NCI-H1048 (cell line): ENCODE results near the gene PGRMC2.
A peak's percentile ranks its signal among the peaks of the same experiment; 100 is the strongest.

Source experiments
- DNase-seq: peaks from one replicate; lab custom pipeline; 2025; lab: John Stamatoyannopoulos, UW

PGRMC2 gene, protein sequence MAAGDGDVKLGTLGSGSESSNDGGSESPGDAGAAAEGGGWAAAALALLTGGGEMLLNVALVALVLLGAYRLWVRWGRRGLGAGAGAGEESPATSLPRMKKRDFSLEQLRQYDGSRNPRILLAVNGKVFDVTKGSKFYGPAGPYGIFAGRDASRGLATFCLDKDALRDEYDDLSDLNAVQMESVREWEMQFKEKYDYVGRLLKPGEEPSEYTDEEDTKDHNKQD

DNA sequence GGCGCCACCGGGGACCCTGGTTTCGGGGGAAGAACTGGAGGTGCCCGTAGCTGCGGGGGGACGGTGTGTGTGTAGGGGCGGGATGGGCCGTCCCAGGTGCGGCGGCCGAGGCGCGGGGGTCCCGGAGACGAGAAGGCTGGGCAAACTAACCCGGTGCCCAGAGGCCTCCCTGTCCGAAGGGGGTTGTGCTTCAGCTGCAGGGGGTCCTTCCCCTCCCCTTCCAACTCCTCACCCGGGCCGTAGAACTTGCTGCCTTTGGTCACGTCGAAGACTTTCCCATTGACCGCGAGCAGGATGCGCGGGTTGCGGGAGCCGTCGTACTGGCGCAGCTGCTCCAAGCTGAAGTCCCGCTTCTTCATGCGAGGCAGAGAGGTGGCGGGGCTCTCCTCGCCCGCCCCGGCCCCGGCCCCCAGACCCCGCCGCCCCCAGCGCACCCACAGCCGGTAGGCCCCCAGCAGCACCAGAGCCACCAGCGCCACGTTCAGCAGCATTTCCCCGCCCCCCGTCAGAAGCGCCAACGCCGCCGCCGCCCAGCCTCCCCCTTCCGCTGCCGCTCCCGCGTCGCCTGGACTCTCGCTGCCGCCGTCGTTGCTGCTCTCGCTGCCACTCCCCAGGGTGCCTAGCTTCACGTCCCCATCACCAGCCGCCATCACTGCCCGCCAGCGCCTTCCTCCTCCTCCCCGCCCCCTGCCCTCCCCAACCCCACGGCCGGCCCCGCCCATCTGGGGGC lies at the start of gene PGRMC2:
TSS of gene PGRMC2 (minus strand) at position 673 of the 730 bp plus-strand sequence. CDS start at position 650, 23 bp downstream.
- no peak for DNase-seq

DNA sequence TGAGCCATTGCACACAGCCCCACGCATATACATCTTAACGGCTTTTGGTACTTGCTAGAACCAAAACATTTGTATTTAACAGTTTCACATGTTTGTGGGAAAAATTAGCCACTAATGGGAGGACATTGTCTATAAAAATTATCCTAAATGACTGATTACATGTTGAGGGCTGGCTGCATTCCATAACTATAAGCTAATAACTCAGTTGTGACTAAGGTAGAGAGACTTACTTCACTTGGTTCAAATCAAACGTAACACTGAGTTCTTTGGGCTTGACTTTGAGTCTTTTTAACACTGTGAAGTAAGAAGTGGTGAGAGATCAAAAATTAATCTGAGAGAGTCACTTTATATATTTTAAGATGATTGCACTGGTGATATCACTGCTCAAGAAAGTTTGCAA lies 47.9 kb upstream of the PGRMC2 start:
- no peak for DNase-seq

DNA sequence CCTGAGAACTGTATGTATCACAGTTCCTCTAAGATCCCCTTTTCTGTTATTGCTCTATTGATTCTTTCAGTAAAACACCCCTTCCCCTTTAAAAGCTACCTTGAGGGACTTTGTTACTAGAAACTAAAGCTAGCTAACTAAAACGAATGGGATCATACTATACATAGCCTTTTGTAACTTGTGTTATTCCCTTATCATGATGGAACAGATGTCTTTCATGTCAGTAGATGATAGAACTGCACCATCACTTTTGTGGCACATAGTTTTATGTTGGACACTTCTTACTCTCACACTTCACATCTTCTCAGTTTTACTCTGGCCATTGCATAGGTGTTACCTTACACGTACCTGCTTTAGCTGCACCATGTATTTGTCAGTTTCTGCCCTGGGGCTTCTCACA lies 46.6 kb upstream of the PGRMC2 start:
- no peak for DNase-seq

DNA sequence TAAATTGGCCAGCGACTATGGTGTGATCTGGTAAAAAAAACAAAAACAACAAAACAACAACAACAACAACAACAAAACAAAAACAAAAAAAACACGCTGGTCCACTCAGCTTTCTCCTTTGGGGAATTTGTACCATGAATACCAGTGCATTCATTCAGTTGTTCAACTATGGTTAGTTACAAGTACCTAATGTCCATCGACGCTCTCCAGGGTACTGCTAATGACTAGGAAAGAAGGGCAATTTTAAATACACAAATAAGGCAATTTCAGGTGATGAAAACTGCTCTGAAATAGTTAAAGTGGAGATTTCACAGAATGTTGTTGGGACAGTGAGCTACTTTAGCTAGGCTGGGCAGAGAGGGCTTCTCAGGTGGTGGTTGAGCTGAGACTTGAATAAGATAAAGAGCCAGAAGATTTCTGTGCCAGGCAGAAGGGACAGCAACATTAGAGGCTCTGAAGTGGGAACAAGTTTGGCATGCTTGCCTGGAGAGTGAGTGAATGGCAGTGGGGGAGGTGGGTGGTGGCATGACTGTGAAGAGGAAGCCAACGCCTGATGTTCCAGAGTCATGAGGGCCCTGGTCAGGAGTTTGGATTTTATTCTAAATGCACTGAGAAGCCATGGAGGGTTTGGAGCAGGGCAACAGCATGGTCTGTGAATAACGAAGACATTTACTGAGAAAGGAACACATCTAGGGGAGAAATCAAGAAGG lies 45.9 kb upstream of the PGRMC2 start:
- DNase-seq, result no peak

DNA sequence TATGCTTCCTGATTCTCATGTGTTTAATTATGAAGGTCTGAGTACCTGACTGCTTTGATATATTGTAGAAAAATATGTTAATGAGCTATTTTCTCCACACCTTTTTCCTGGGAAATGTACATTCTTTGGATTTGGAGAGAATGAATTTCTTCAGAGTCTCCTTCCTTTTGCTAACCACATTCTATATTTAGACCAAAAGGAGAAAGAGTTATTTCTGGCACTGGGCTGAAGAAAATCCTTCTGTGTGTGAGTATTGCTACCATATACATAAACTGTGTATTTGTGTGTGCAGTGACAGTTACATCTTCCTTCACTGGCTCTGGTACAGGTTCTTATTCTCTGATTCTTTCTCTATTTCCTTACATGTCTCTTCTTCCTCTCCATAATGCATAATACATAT lies 44.5 kb upstream of the PGRMC2 start:
- DNase-seq, result no peak

DNA sequence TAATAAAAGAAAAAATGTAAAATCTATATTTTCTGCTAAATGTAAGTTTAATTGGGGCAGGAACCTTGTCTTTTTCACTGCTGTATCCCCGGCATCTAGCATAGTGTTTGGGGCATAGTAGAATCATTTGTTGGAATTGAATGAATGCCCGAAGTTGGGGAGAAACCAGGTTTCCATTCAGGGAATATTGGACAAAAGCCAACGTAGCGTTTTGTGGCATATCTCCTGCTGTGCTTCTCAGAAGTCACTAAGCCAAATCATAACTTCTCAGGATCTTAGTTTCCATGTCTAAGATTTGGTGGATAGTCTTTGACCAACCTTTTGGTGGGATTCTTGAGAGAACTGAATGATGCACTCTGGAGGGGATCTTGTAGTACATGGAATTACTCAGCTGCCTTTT lies 42.0 kb upstream of the PGRMC2 start:
- DNase-seq, result no peak

DNA sequence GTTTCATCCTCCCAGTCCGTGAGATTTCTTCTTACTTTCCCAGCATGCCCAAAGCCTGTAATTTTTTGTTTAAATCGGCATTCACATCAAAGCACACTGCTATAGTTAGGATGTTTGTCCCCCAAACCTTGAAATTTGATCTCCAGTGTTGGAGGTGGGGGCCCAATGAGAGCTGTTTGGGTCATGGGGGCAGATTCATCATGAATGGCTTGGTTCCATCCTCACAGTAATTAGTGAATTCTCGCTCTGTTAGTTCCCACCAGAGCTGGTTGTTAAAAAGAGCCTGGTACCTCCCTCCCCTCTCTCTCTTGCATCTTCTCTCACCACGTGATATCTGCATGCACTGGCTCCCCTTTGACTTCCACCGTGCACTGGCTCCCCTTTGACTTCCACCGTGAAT lies 40.5 kb upstream of the PGRMC2 start:
- no peak for DNase-seq

DNA sequence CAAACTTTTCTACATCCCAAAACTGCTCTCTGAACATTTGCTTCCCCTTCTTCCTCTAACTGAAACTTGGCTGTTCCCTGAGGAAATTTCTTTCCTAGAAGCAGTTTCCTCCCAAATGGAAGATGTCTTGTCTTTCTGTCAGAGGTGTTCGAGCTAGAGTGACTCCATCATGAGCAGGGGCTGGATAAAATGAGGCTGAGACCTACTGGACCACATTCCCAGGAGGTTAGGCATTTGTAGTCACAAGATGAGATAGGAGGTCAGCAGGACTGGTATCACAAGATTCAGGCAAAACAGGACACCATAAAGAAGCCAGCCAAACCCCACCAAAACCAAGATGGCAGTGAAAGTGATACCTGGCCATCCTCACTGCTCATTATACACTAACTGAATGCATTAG lies 35.8 kb upstream of the PGRMC2 start:
- no peak for DNase-seq

DNA sequence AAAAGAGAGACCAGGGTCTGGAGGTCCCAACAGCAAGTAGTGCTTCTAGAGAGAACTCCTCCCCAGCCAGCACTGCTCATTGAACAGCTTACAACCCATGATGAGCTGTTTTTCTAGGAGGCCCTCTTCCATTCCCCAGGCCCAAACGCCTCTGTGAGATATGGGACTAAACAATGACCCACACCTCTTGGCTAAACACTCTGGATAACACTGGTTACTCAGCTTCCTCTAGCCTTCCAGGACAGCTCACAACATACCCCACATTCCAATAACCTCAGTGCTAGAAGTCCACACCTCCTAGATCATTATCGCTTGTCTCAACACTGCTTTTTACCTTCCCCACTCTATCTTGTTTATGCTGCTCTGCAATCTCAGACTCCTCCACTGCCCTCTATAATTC lies 35.4 kb upstream of the PGRMC2 start:
- no peak for DNase-seq

DNA sequence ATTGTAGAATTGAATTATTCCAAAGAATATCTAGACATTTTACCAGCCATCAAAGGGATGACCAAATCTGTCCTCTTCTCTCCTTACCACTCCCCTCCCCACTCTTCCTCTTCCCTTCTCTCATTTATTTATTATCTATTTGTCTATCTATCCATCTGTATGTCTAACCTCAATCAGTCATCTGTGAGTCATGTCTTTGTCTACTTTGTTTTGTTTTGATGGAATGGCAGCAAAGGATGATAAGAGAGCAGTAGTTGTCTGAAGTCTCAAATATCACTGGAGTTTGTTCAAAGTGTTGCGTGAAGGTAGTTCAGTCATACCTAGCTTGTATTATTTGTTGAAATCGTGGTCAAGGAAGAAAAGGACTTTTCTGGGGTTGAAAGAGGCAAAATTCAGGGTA lies 34.7 kb upstream of the PGRMC2 start:
- DNase-seq, result no peak

DNA sequence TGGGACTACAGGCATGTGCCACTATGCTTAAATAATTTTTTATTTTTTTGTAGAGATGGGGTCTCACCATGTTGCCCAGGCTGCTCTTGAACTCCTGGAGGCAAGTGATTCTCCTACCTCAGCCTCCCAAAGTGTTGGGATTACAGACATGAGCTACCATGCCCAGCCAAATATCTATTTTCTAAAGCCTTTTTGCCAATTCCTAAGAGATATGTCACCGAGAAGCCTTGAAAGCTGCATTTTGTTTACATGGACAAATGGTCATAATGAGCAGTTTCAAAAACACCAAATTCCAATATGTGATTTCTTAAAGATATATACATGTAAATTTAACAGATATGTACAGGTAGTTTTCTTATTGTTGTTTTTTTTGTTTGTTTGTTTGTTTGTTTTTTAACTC lies 33.0 kb upstream of the PGRMC2 start:
- DNase-seq, result no peak

DNA sequence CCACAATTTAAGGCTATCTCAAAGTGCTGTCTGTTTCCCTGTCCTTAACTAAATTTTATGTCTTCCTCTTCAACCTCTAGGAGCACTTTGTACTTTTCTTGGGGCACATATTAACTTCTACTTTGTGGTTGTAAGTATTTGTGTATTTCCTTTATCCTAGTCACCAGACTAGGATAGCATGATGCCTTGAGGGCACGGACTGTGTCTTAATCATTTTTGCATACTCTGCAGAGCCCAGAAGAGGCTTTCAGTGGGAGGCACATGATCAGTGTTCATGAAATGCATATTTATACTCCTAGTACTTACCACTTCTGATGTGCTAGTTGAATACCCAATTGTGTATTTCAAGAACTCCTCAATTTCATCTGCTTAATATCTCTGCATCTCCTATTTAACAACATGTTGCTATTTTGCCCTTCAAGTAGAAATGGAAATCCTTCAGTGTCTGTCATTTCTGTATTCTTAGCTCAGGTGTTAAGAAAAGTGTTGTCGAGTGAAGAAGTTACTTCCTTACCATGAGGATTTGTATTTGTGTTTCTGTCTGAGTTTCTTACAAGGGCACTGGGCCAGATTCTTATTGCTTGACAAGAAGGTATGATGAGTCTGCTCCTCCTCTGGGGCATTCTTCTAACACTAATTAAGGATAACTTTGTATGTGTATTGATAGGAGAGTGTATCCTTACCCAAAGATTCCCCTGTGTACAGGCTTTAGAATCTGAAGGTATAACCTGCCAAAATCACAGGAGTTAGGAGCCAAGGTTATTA lies 28.3 kb upstream of the PGRMC2 start:
- DNase-seq, result no peak

DNA sequence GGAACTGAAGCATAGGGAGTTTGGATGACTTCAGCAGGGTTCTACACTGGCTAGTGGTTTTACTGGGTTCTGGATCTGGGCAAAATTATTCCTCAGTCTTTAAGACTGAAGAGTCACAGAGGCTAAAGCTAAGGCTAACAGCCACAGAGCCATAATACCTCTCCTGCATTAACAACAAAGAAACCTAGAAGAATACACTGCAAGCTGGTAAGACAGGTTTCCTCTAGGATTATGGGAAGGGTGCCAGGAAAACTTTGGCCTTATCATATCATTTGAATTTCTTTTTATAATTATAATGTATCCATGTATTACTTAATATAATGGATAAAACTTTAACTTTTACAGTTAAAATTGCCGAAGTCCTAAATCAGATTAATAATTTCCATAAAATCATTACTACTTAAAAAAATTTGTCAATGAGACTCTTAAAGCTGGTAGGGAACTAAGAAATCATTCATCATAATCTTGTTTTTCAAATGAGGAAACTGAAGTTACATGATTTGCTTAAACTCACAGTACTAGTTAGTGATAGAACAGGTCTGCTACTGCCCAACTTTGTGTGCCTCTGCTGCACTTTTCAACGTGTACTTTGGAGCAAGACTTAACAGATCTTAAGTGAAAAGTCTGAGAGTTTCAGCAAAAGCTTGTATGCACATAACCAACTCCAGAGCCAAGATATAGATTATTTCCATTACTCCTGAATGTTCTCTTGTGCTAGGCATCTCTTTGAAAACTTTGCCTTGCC lies 24.2 kb upstream of the PGRMC2 start:
- peak; percentile 71 for DNase-seq

DNA sequence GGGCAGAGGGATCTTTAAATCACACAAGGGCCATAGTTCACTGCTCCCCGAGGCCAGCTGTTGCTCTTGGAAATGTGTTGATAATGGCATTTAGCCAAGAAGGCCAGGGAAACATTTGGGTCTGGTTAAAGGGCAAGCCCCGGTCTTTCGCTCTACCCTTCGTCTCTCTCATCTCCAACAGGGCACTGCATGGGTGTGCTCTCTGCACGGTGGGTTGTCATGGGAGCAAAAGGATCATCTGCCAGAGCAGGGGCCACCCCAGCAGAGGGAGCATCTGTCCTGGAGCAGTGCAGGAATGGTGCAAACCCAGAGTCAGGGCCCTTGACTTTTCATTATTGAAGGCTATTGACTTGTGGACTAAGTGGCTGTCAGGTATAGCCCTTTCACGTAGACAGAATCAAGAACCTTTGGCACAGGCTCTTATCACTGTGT lies 22.7 kb upstream of the PGRMC2 start:
- no peak for DNase-seq

DNA sequence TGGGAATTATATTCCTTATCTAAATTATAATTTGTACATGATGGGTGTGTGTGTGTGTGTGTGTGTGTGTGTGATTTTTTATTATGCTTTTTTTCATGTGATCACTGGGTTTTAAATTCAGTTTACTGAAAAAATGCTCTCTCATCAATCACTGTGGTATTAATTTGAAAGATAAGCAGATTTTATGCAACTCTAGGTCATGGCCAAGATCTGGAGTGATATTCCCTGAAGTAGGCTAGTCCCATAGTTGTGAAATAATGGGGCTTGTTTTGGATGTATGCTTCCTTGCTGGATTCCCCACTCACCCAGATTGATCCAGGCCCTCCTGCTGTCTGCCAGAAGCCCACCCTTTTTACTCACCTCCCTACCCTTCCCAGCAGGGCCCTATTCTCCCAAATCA lies 22.0 kb upstream of the PGRMC2 start:
- DNase-seq, result no peak

DNA sequence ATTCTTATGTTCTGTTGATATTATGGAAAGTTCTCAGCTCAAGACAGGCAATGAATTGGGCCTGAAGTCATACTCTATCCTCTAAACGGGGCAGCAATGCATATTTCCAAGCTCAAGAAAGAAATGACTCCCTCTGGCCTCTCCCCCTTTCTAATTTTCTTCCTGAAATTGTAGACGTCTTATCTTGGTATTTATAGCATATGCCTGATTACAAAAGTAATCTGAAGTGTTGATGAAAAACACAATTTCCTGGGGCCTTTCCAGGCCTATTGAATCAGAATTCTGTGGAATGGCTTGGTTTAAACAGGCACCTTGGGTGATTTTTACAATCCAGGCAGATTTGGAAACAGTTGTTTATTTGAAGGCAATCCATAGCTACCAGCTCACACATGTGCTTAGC lies 21.4 kb upstream of the PGRMC2 start:
- no peak for DNase-seq

DNA sequence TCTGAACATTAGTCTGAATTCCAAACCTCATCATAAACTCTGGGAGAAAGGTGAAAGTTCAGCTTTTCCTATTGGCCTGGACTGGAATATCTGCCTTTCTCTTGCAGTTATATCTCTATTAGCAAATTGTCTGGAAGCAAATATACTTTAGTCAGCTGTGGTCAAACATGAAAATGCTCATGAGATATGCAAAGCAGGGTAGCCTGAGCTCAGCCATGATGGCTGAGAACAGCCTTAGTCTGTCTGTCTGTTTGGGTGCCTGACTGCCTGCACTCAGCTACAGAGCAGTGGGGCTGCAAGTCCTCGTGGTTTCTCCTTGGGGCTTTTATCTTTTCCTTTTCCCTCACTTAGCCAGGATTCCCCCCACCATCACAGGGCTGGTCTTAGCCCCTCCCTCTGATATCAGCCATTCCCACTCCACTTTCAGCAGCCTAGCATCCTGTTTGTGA lies 19.5 kb upstream of the PGRMC2 start:
- DNase-seq, result peak; percentile 29

DNA sequence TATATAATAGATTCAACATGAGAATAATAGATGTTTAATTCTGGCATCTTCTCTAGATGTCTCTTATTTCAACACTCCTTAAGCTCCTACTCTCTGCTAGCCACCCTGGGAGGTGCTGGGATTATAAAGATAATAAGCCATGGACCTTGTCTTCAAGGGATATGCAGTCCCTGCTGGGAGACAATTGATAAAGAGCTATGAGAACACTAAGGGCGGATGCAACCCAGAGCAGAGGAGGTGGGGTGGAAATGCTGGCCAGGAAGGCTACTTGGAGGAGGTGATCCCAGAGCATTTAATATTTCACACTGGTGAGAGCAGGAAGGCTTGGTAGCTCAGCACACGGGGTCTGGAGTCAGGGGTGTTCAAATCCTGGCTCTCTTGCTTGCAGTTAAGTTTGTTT lies 18.3 kb upstream of the PGRMC2 start:
- DNase-seq, result no peak

DNA sequence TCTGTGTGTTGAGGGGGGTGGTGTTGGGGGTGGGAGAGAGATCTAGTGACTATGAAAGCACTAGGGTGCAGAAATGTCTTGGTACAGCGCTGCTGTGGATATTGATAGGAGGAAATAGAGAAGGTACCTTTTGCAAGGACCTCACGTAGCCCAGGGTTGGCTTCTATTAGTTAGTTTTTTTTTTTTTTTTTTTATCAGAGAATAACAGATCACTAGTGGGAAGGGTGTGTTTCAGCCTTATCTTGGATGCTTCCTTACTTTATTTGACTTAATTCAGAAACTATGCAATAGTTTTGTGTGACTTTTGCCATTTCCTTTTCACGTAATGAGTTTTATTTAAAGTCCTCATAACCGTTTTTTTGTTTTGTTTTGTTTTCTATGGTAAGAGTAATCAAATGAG lies 16.4 kb upstream of the PGRMC2 start:
- no peak for DNase-seq

DNA sequence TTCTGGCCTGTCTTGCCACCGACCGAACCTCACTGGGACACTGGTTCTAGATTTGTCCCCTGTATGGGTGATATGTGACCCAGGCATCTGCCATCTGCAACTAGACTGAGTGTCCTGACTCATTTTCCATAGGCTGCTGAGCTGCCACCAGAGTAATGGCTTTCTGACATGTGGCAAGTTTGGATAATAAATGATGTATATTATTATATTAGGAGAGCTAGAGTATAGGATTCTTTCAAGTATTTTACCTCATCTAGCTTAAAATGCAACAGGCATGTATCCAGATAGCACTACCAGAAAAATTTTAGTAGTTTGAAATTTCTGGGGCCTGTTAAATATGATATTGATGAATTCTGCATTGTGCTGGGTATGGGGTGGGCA lies 15.8 kb upstream of the PGRMC2 start:
- no peak for DNase-seq

DNA sequence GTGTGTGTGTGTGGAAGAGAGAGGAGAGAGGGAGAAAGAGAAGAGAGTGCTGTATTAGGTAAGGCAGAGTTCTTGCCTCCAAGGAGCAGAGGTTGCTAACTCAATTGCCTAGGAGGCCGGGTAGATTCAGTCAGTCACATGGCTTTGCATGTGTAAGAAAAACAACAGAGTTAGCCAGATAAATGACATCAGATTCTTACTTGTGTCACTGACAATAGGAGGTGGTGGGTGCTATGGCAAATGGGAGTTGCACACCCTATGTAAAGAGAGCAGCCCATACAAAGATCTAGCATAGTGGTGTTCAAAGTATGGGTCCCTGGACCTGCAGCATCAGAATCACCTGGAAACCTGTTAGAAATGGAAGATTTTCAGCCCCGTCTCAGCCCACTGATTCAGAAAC lies 14.4 kb upstream of the PGRMC2 start:
- no peak for DNase-seq

DNA sequence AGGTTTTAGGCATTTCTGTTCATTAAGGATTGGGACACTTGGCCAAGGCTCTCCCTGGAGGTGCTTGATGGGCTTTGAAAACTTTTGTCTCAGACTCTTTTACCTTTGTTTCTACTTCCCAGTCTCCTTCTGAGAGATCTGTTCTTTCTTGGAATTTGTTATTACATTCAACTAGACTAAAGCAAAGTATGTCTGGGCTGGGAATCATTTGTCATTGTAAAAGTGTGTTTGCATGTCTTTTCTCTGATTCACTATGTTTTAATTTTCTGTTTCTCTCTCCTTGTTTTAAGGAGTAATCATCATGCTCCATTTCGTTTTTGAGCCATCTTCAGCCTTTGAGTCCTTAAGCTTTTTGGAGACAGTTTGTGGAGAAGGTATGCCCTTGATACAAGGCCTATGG lies 12.2 kb upstream of the PGRMC2 start:
- DNase-seq, result no peak
